ENCODE measurements around the gene WDR37.

- TF ChIP-seq CTCF (conservative IDR thresholded peaks at IDR 0.05; ENCODE audit: low read depth, low read length): peak; percentile 29; the same call in 1 of the 2 replicates
- TF ChIP-seq EZH2 (IDR thresholded peaks at IDR 0.05; ENCODE audit: low read length, unreplicated experiment): no peak
Measured at GRCh38 chr10:1074748-1075308, 18.6 kb downstream of the WDR37 start.
